GM12873 (cell line): Measurements from ENCODE around the gene CCNY.

Experiments
- CTCF ChIP-seq: IDR thresholded peaks from 2 replicates; pipeline ENCODE4 v1.5.1; 2012; ENCODE audit warnings: low read depth, mild to moderate bottlenecking, moderate library complexity, low read length, control low read depth; ENCODE audit not compliant: insufficient read depth; ENCODE audit errors: missing control alignments

Gene CCNY

GRCh38 chr10:35542303-35542702 lies 206.0 kb downstream of the CCNY start:
- no peak for TF ChIP-seq CTCF

GRCh38 chr10:35545079-35545657 lies 208.9 kb downstream of the CCNY start:
- no peak for TF ChIP-seq CTCF

- no peak for TF ChIP-seq CTCF
These were observed 209.7 kb downstream of the CCNY start for GRCh38 chr10:35545878-35546590.

- no peak for TF ChIP-seq CTCF
These were observed 210.5 kb downstream of the CCNY start for GRCh38 chr10:35546824-35547225.

GRCh38 chr10:35552650-35553342 lies 216.5 kb downstream of the CCNY start:
- TF ChIP-seq CTCF = no peak

- TF ChIP-seq CTCF = no peak
These were observed 217.7 kb downstream of the CCNY start for GRCh38 chr10:35554036-35554435.

GRCh38 chr10:35554461-35555056 lies 218.2 kb downstream of the CCNY start:
- no peak for TF ChIP-seq CTCF
